ENCODE data around the gene CDK5. TPM values are rescaled to one million over a fixed set of nuclear protein-coding genes. Genes with fewer than 3 reads are reported as not detected.

The CDK5 gene
- total RNA-seq, 1 donor from 2014 or later, result 47.9 TPM

DNA sequence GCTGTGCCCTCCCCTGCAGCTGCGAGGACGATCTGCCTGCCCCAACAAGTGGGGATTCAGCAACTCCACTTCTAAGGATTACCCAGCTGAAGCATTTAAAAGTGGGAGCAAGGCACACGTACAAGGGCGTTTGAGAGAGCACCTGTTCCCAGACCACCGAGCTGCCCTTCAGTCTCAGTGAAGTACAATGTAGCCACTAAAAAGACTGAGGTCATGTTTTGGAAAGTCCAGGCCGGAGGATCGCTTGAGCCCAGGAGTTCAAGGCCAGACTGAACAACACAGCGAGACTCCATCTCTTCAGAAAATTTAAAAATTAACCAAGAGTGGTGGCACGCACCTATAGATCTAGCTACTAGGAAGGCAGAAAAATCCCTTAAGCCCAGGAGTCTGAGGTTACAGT is 52.1 kb downstream of the CDK5 start:
- Mint-ChIP-seq H3K27me3 (ENCODE audit: low read depth, unreplicated experiment) (peaks cover 33% of the 10 kb centered on the region), H3K4me1 (ENCODE audit: low read depth, unreplicated experiment) (peaks cover 4% of the 10 kb centered on the region), H3K27ac (ENCODE audit: unreplicated experiment) (no peak overlapping the region), H3K9me3 (ENCODE audit: unreplicated experiment) (no peaks in the 10 kb centered on the region), H3K4me3 (ENCODE audit: unreplicated experiment) (no peak overlapping the region), H3K36me3 (ENCODE audit: low read depth, unreplicated experiment) (no peaks in the 10 kb centered on the region)
- Histone ChIP-seq H3K4me2 (ENCODE audit: low read length) (no peak overlapping the region), H3K4me3 (ENCODE audit: insufficient read depth, low read depth, low read length) (no peak overlapping the region), H3K9me3 (ENCODE audit: insufficient read depth, low read depth, low read length) (no peaks in the 10 kb centered on the region), H3K4me1 (ENCODE audit: insufficient read depth, low read length) (peaks cover 2% of the 10 kb centered on the region), H3K9ac (ENCODE audit: low read length) (no peak overlapping the region), H2AFZ (ENCODE audit: low read depth, low read length) (no peak overlapping the region), H3K36me3 (ENCODE audit: insufficient read depth, low read length) (no peaks in the 10 kb centered on the region), H3K79me2 (ENCODE audit: insufficient read depth, low read length) (no peaks in the 10 kb centered on the region), H4K20me1 (ENCODE audit: insufficient read depth, low read length) (no peaks in the 10 kb centered on the region), H3K27ac (ENCODE audit: low read depth, low read length) (no peak overlapping the region), H3K27me3 (ENCODE audit: insufficient read depth, low read length) (peaks cover 4% of the 10 kb centered on the region)
- DNase-seq (ENCODE audit: low read depth) (no peak), FAIRE-seq (no peak)
- no peak for TF ChIP-seq EZH2 (IDR thresholded peaks at IDR 0.05; ENCODE audit: insufficient read depth, low read length)
- TF ChIP-seq, protein P1, sequence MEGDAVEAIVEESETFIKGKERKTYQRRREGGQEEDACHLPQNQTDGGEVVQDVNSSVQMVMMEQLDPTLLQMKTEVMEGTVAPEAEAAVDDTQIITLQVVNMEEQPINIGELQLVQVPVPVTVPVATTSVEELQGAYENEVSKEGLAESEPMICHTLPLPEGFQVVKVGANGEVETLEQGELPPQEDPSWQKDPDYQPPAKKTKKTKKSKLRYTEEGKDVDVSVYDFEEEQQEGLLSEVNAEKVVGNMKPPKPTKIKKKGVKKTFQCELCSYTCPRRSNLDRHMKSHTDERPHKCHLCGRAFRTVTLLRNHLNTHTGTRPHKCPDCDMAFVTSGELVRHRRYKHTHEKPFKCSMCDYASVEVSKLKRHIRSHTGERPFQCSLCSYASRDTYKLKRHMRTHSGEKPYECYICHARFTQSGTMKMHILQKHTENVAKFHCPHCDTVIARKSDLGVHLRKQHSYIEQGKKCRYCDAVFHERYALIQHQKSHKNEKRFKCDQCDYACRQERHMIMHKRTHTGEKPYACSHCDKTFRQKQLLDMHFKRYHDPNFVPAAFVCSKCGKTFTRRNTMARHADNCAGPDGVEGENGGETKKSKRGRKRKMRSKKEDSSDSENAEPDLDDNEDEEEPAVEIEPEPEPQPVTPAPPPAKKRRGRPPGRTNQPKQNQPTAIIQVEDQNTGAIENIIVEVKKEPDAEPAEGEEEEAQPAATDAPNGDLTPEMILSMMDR (IDR thresholded peaks at IDR 0.05; ENCODE audit: insufficient read depth, low read depth, low read length), result no peak

Other genes with a start within 250 kb of the CDK5 start
- not detected in 2 replicates for gene AOC1, start 205.4 kb downstream of the CDK5 start, total RNA-seq
- gene KCNH2, start 79.6 kb downstream of the CDK5 start, total RNA-seq, result 4.5 and 4.6 TPM in 2 replicates
- gene NOS3, start 66.9 kb downstream of the CDK5 start, total RNA-seq, result 1.8 and 2.0 TPM in 2 replicates
- gene ATG9B, start 33.4 kb downstream of the CDK5 start, total RNA-seq, result 1.8 and 2.2 TPM in 2 replicates
- gene ABCB8, start 29.4 kb downstream of the CDK5 start, total RNA-seq, result 52.2 and 53.3 TPM in 2 replicates
- 3.9 and 5.9 TPM in 2 replicates for gene ASIC3, start 9.4 kb downstream of the CDK5 start, total RNA-seq
- 302 and 351 TPM in 2 replicates for gene SLC4A2, start 1.7 kb upstream of the CDK5 start, total RNA-seq
- 56.1 and 61.6 TPM in 2 replicates for gene FASTK, start 22.9 kb upstream of the CDK5 start, total RNA-seq
- gene TMUB1, start 25.6 kb upstream of the CDK5 start, total RNA-seq, result 42.9 and 44.9 TPM in 2 replicates
- gene AGAP3, start 28.6 kb upstream of the CDK5 start, total RNA-seq, result 123 and 156 TPM in 2 replicates
- gene GBX1, start 109.8 kb upstream of the CDK5 start, total RNA-seq, result not detected in 2 replicates
- not detected in 2 replicates for gene ASB10, start 129.4 kb upstream of the CDK5 start, total RNA-seq
- not detected in 2 replicates for gene H2BK1, start 152.6 kb upstream of the CDK5 start, total RNA-seq
- 53.2 and 54.3 TPM in 2 replicates for gene ABCF2, start 169.3 kb upstream of the CDK5 start, total RNA-seq
- gene CHPF2, start 174.6 kb upstream of the CDK5 start, total RNA-seq, result 84.7 and 101 TPM in 2 replicates
- gene SMARCD3, start 190.8 kb upstream of the CDK5 start, total RNA-seq, result 47.7 and 50.0 TPM in 2 replicates